Upper lobe of left lung (tissue), 4 donors: ENCODE results near the gene MLX.

Experiments used
- EP300 ChIP-seq, 4 donors: sonication (generic); formaldehyde crosslinking; IDR thresholded peaks; one replicate each; pipeline ENCODE4 v1.5.1; 2017; ENCODE audit warnings: antibody characterized with exemption in 4 of 4, control low read depth in 2 of 4
- POLR2A ChIP-seq, 4 donors: fragments of 450-650 bp; IDR thresholded peaks; one replicate each; pipeline ENCODE4 v1.5.1; 2016 to 2017; ENCODE audit warnings: antibody characterized with exemption in 4 of 4, mild to moderate bottlenecking in 2 of 4
- POLR2AphosphoS5 ChIP-seq, 2 donors: sonication (generic); formaldehyde crosslinking; IDR thresholded peaks; one replicate each; pipeline ENCODE4 v1.5.1; 2017; ENCODE audit warnings: antibody characterized with exemption in 2 of 2
- TF ChIP-seq, protein P1 (sequence below), 6 experiments: fragments of 450-650 bp in 4 of 6; fragments of 200-600 bp in 2 of 6; sonication (generic) in 2 of 6; IDR thresholded peaks; one replicate each; pipeline ENCODE4 v1.5.1; 2016 to 2019; ENCODE audit warnings: antibody characterized with exemption in 6 of 6

DNA sequence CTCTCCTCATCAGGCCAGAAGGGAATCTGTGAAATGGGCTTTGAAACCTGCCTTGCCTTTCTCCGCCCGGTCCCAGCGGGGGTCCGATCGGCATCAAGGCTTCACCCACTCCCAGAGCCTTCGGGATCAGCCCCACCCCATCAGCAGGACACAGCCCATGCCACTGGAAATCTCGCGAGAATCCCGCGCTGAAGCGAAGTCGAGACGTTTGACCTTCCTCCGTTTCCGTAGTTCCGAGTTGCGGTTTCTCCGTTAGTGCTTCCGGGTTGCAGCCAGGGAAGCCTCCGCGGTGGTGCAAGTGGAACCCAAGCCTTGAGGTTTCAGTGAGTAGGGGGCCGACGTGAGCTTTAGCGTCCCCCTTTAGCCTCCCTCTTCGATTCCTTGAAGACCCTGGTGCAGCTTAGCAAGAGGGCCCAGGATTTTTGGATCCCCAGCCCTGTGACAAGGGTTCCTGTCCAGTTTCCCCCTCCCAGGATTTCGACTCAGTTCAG lies 5.0 kb upstream of the MLX start, which contains the start of gene COASY:
- peak; percentile 97 to 98 for TF ChIP-seq POLR2AphosphoS5 (IDR thresholded peaks at IDR 0.05)
- TF ChIP-seq, protein P1, sequence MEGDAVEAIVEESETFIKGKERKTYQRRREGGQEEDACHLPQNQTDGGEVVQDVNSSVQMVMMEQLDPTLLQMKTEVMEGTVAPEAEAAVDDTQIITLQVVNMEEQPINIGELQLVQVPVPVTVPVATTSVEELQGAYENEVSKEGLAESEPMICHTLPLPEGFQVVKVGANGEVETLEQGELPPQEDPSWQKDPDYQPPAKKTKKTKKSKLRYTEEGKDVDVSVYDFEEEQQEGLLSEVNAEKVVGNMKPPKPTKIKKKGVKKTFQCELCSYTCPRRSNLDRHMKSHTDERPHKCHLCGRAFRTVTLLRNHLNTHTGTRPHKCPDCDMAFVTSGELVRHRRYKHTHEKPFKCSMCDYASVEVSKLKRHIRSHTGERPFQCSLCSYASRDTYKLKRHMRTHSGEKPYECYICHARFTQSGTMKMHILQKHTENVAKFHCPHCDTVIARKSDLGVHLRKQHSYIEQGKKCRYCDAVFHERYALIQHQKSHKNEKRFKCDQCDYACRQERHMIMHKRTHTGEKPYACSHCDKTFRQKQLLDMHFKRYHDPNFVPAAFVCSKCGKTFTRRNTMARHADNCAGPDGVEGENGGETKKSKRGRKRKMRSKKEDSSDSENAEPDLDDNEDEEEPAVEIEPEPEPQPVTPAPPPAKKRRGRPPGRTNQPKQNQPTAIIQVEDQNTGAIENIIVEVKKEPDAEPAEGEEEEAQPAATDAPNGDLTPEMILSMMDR (IDR thresholded peaks at IDR 0.05), result no peak
- TF ChIP-seq EP300 (IDR thresholded peaks at IDR 0.05), result peak in 1 of 4 donors; percentile 86
- peak in 3 of 4 donors; percentile 38 to 75 (median 41) for TF ChIP-seq POLR2A (IDR thresholded peaks at IDR 0.05)
